ENCODE measurements around the gene CRY2.

Gene CRY2

DNA sequence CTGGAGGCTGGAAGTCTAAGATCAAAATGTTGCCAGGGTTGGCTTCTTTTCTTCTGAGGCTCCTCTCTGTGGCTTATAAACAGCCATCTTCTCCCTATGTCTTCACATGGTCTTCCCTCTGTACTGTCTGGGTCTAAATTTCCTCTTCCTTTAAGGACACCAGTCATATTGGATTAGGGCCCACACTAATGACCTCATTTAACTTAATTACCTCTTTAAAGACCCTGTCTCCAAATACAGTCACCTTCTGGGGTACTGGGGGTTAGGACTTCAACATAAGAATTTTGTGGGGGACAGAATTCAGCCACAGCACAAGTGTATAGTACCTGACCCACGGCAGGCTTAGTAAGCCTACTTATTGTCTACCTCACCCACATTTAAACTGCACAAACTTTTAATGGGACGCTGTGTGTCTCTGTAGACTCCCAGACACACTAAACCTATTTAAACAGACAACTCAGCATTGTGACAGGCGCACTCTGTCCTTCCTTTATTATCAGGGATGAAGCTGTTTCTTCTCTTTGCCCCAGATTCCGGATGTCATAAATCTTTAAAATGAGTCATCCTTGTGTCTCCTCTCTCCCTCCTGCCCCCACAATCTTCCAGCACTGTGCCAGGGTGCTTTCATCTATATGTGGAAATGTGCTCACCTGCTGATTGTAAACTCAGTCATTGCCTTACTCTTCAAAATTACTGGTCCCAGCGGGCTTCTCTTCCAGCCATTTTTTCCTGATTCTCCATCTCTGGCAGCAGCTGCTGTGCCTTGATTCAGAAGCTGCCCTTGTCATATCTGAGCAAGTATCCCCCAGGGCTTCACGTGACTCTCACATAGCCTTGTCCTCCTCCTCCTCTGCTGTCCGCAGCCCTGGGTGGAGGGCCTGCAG lies 32.8 kb downstream of the CRY2 start:
- DNase-seq (ENCODE audit: low spot score) = no peak

GRCh38 chr11:45880772-45881570 lies 33.7 kb downstream of the CRY2 start:
- DNase-seq (ENCODE audit: low spot score) = no peak

DNA sequence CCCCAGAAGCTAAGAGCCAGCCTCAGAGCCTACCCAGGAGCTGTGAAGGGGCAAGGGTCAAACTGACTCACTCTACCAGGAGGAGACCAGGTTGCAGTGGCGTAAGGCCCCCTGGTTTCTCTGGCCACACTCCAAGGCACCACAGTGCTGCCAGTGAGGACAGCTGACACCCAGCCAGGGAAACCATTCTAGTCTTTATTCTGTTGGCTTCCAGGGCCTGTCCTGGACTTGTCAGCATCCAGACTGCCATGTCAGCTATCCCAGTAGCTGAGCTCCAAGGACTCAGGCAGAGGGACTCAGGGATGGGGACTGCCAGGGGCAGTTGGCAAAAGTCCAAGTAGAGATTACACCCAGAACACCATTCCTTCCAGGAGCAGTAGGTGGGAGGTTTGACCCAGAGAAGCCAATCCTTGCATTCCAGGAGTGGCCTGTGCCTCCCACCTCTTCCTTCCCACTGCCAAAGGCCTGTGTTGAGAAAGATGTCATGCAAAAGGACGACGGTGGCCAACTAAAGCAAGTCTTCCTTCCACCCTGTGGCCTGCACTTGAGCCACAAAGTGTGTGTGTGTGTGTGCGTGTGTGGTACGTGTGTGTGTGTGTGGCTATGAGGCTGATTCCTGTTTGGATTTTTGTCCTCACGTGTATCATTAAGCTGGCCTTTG lies 34.6 kb downstream of the CRY2 start:
- DNase-seq (ENCODE audit: low spot score) = no peak

DNA sequence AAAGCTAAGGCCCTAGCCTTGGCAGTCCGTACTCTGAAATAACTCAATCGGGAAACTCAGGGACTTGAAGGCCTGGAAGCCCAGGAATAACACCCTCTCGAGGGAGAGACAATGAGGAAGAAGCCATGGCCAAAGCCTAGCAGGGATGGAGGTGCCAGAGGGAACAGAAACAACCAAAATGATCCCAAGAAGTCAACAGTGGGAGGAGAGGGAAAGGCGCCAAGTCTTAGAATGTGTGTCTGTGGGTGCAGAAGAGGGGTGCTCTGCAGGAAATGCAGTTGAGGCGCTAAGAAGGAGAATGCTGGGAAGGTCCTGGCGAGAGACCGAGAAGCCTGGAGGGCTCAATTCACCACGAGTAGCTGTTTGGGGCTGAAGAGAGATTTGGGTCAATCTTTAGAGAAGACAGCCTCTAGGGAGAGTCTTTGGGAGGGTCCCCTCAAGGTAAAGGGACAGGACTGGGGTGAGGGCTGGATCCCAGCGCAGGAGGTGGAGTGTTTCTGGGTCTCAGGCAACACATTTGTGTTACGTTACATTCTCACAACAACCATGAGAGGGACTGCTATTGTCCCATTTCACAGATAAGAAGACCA lies 37.4 kb downstream of the CRY2 start:
- no peak for DNase-seq (ENCODE audit: low spot score)

GRCh38 chr11:45885274-45885920 lies 38.1 kb downstream of the CRY2 start, which contains the start of gene MAPK8IP1:
Gene MAPK8IP1, plus strand, starts transcription at chr11:45885651. Its CDS starts 170 bp downstream, at chr11:45885821.
- peak; percentile 97 for DNase-seq (ENCODE audit: low spot score)

DNA sequence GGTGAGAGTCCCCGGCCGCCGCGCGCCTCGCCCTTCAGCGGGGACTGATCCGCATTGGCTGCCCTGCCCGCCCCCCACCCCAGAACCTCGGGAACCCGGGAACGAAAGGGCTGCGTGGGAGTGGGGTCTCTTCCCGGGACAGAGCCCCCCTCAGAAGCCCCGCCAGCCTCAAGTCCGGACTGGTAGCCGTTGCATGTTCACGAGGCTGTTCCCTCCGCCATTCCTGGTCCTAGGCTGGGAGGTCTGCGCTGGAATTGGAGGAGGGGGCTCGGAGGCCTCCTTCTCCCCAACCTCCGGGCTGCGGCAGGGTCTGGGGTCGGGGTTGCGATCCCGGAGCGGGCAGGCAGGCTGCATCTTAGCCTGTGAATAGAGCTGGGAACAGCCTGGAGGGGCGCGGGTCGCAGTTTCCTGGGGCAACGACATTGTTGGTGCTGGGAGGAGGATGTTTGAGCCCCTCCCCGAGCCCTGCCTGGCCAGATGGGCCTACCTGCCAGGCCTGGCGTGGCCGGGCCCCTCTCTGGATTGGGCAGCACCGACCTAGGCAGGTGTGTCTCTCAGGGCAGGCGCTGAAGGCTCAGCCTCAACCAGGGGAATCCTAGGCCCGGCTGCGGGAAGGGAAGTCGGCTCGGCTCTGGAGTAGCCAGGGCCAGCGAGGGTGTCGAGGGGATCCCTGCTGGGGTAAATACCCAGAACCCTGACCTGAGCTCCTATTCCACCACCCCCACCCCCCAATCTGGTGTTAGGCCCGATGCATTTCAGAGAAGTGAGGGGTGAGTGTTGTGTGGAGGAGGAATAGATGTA lies 38.8 kb downstream of the CRY2 start:
- DNase-seq (ENCODE audit: low spot score) = peak; percentile 56

- no peak for DNase-seq (ENCODE audit: low spot score)
Measured at GRCh38 chr11:45886816-45887520, 39.7 kb downstream of the CRY2 start.

- no peak for DNase-seq (ENCODE audit: low spot score)
Measured at GRCh38 chr11:45887587-45887986, 40.3 kb downstream of the CRY2 start.

- no peak for DNase-seq (ENCODE audit: low spot score)
Measured at GRCh38 chr11:45889555-45889954, 42.3 kb downstream of the CRY2 start.

GRCh38 chr11:45889966-45890365 lies 42.7 kb downstream of the CRY2 start:
- no peak for DNase-seq (ENCODE audit: low spot score)

DNA sequence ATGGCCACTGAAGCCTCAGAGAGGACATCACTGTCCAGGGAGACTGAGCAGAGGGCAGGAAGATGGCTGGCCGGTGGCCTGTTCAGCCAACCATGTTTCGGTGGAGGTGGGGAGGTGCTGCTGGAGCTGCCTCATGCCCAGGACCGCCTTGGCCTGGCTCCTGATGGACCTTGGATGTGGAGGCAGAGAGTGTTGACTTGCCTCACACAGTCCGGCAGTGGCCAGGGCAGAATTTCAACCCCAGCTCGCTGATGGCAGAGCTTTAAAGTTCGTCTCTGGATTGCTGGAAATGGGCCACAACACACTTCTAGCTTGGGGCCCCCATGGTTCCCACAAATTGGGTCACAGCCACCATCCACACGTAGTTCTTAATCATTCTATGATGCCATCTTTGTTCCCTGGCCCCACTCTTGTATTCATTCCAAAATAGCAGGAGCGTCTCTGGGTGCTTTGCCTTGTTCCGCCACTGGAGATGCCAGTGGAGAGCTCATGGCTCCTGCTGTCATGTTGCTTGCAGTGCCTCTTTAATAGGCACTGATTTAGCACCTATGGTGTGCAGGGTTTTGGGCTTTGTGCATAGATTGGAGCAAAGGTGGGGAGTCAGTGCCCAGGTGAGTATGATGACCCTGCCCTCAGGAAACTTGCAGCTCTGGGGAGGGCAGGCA lies 43.7 kb downstream of the CRY2 start:
- no peak for DNase-seq (ENCODE audit: low spot score)

DNA sequence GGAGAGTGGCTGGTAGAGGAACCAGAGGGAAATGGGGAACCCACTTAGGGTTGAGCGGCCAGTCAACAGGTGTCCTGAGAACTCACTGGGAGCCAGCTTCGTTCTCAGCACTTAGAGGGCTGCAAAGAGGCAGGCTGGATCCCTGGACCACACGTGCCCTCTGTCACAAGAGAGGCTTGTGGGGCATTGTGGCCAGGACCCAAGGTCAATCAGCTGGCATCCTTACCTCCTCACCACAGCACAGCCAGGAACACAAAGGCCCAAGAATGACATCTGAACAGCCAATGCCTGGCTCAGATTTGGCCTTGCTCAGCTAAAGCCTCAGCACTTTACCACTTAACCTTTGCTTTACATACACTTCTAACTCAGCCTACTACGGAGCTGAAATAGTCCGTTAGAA lies 45.6 kb downstream of the CRY2 start:
- DNase-seq (ENCODE audit: low spot score) = no peak

- DNase-seq (ENCODE audit: low spot score) = no peak
Measured at GRCh38 chr11:45894555-45895247, 47.4 kb downstream of the CRY2 start.

DNA sequence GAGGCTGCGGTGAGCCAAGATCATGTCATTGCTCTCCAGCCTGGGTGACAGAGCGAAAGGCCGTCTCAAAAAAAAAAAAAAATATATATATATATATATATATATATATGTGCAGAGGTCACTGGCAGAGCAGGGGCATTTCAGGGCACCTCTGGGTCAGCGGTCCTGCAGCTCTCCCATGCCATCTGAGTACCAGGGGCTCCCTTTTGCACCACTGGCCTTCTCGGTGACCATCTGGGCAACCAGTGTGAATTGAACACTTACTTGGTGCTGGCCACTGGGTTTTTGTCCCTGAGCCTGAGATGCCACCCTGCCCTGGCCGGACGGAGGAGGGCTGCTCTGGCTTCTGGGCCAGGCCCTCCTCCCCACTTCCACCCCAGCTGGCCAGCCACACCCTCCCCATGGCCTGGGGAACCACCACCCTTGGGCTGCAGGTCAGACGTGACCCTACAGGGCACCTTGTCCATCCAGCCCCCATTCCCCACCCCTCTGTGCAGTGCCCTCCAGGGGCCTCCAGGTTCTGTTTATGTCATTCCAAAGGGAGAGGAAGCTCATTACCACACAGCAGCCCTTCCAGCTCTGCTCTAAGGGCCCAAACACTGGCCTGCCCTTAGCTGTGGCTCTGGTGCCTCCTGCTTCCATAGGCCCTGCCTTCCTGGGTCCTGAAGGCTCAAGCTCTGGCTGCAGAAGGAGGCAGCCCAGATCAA lies 48.4 kb downstream of the CRY2 start:
- DNase-seq (ENCODE audit: low spot score) = no peak

DNA sequence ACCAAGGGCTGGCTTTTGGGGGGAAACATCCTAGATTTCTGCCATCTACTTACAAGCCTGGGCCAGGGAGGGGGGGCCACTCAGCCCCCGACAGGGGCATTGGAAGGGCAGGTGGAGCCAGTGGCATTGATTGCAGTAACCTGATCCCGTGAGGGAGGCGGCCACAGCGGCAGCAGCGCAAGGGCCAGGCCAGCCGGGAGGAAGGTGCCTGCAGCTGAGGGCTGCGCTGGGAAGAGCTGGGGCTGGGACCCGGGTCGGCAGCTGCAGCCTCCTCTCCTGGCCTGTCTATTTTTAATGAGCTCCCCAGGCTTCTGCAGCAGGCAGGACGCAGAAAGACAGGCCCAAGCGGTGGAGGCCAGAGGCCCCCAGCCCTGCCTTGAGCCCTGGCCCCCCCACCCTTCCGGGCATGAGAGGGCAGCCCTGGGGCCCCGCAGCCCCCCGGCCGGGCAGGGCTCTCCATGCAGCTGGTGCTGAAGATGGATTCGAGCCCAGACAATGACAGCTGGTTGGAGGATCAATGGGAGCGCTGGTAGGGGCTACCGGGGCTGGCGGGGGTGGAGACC lies 49.2 kb downstream of the CRY2 start:
- peak; percentile 65 for DNase-seq (ENCODE audit: low spot score)

GRCh38 chr11:45897556-45897955 lies 50.3 kb downstream of the CRY2 start:
- DNase-seq (ENCODE audit: low spot score) = no peak

DNA sequence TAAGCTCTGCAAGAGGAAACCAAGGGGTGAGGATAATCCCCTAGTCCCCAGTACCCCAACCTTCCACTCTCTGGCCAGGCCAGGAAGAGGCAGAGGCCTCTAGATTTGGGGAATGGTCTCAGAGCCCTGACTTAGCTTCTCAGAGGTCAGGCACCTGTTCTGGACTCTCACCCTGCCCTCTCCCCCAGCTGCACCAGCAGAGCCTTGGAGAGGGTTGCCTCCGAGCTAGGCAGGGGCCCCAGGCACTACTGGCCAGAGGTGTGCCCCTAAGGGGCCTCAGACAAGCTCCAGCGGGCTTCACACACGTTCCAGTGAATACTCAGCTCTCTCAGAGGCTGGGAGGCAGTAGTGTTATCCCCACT lies 51.8 kb downstream of the CRY2 start:
- no peak for DNase-seq (ENCODE audit: low spot score)

Measured in D341Med (cell line).